Stomach smooth muscle (tissue), 2 donors: ENCODE data around the gene ZNF766.
A peak's percentile ranks its signal among the peaks of the same experiment; 100 is the strongest.
"Not testable (repeated sequence)": the region's sequence is repeated elsewhere in the genome, so short reads cannot be mapped to it uniquely, and the experiment has no call there.

Experiments used
- H3K27ac ChIP-seq: one replicate; pipeline ENCODE4 v1.7.0; 2013; ENCODE audit warnings: mild to moderate bottlenecking, low read length, inconsistent platforms
- H3K27me3 ChIP-seq, 2 donors: one replicate each; pipeline ENCODE4 v1.7.0; 2013; ENCODE audit warnings: low read length in 2 of 2; ENCODE audit not compliant: insufficient read depth in 2 of 2, control insufficient read depth in 1 of 2
- H3K36me3 ChIP-seq, 2 donors: one replicate each; pipeline ENCODE4 v1.7.0; 2013; ENCODE audit warnings: low read length in 2 of 2; ENCODE audit not compliant: control insufficient read depth in 2 of 2, insufficient read depth in 2 of 2
- H3K4me1 ChIP-seq: one replicate; pipeline ENCODE4 v1.7.0; 2013; ENCODE audit warnings: low read length; ENCODE audit not compliant: control insufficient read depth, insufficient read depth
- H3K4me3 ChIP-seq, 2 donors: one replicate each; pipeline ENCODE4 v1.7.0; 2013; ENCODE audit warnings: low read length in 2 of 2
- H3K9ac ChIP-seq, 2 donors: one replicate each; pipeline ENCODE4 v1.7.0; 2013; ENCODE audit warnings: low read length in 2 of 2, mild to moderate bottlenecking in 1 of 2
- H3K9me3 ChIP-seq, 2 donors: one replicate each; pipeline ENCODE4 v1.7.0; 2013; ENCODE audit warnings: low read length in 2 of 2; ENCODE audit not compliant: control insufficient read depth in 2 of 2
- donor health status: healthy.
- donor health status: Pancreatic carcinoma.

The ZNF766 gene

DNA sequence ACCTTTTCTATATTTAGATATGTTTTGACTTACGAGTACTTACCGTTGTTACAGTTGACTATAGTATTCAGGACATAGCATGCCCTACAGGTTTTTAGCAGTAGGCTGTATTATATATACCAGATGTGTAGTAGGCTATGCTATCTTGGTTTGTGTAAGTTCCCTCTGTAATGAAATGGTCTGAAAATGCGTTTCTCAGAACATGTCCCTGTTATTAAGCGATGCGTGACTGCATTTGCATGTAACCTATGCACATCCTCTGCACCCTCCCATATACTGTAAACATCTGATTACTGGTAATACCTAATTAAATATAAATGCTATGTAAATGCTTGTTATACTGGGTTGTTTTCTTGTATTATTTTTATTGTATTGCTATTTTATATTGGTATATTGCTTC lies 6.6 kb downstream of the ZNF766 start:
- Histone ChIP-seq H3K4me1 (peaks cover under 1% of the 10 kb centered on the region), H3K27me3 (no peaks in the 10 kb centered on the region), H3K9me3 (no peaks in the 10 kb centered on the region), H3K9ac (no peak overlapping the region), H3K27ac (no peak overlapping the region), H3K4me3 (no peak overlapping the region), H3K36me3 (peaks cover 0 to 4% of the 10 kb centered on the region in 2 donors)

DNA sequence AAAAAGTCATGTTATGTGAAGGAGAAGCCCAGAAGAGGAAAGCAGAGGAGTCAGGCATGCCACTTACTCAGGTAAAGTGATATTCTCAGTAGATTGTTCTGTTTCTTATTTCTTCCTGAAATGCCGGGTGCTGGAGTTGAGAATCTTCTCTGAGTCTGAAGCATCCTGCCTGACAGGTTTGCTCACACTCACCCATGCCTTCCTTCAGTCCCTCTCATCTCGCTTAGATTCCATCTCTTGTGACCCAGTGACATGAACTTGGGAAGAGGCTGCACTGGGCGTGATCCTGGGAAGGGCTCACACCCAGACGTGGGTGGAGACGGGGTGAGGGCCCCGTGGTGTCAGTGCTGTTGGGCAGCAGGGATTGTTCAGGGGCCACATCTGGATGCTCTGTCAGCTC lies 8.1 kb downstream of the ZNF766 start:
- Histone ChIP-seq H3K27ac (no peak overlapping the region), H3K36me3 (peaks cover 0 to 6% of the 10 kb centered on the region in 2 donors), H3K4me1 (no peaks in the 10 kb centered on the region), H3K9ac (no peak overlapping the region), H3K4me3 (no peak overlapping the region), H3K27me3 (no peaks in the 10 kb centered on the region), H3K9me3 (no peaks in the 10 kb centered on the region)

DNA sequence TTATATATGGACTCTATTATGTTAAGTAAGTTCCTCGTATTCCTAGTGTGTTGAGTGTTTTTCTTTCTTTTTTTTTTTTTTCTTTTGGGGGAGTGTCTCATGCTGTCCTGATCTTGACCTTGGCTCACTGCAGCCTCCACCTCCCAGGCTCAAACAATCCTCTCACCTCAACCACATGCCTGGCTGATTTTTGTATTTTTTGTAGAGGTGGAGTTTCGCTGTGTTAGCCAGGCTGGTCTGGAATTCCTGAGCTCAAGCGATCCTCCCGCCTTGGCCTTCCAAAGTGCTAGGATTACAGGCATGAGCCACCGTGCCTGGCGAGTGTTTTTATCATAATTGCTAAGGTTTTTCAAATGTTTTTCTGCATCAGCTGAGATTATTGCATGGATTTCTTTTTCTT lies 16.9 kb downstream of the ZNF766 start:
- no peaks in the 10 kb centered on the region for H3K4me1 ChIP-seq
- H3K4me3 ChIP-seq = no peak overlapping the region
- H3K9ac ChIP-seq = no peak overlapping the region
- H3K36me3 ChIP-seq = peaks cover 40 to 47% of the 10 kb centered on the region in 2 donors
- H3K9me3 ChIP-seq = no peaks in the 10 kb centered on the region
- H3K27ac ChIP-seq = no peak overlapping the region
- no peaks in the 10 kb centered on the region for H3K27me3 ChIP-seq

DNA sequence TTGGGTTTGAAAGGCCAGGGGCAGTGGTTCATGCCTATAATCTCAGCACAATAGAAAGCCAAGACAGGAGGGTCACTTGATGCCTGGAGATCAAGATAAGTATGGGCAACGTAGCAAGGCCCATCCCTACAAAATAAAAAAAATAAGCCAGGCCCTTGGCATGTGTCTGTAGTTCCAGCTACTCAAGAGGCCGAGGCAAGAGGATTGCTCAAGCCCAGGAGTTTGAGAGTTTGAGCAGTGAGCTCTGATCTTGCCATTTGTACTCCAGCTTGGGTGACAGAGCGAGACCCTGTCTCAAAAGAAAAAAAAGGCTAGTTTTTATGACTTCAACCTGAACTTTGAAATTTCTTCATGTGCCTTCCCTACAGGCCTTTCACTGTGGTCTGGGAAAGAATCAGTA lies 22.4 kb downstream of the ZNF766 start:
- H3K4me3 ChIP-seq = no peak overlapping the region
- no peaks in the 10 kb centered on the region for H3K9me3 ChIP-seq
- no peaks in the 10 kb centered on the region for H3K27me3 ChIP-seq
- H3K9ac ChIP-seq = no peak overlapping the region
- H3K27ac ChIP-seq = no peak overlapping the region
- H3K36me3 ChIP-seq = peaks cover 16 to 20% of the 10 kb centered on the region in 2 donors
- H3K4me1 ChIP-seq = peaks cover 5% of the 10 kb centered on the region

DNA sequence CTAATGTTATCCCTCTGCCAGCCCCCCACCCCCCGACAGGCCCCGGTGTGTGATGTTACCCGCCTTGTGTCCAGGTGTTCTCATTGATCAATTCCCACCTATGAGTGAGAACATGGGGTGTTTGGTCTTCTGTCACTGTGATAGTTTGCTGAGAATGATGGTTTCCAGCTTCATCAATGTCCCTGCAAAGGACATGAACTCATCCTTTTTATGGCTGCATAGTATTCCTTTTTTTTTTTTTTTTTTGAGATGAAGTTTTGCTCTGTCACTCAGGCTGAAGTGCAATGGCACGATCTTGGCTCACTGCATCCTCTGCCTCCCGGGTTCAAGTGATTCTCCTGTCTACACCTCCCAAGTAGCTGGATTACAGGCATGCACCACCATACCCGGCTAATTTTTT lies 23.6 kb downstream of the ZNF766 start:
- H3K4me1 ChIP-seq, H3K4me3 ChIP-seq, H3K9me3 ChIP-seq, H3K9ac ChIP-seq, H3K27me3 ChIP-seq, H3K27ac ChIP-seq: not testable (repeated sequence)
- peaks cover 16 to 20% of the 10 kb centered on the region in 2 donors for H3K36me3 ChIP-seq

DNA sequence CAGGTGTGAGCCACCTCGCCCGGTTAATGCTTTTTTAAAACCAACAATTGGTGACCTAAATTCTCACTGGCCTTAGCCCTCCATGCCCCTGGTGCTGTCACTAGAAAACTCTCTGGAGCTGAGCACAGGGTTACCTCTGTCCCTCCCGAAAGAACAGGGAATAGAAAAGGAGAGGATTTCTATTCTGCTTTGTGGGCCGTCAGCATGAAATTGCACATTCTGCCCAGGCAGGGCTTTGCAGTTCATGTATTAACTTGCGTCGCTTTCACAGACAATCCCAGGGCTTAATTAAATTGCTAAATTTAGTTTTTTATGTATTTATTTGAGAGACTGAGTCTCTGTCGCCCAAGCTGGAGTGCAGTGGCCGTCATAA lies 27.0 kb downstream of the ZNF766 start:
- H3K27me3 ChIP-seq = no peaks in the 10 kb centered on the region
- H3K27ac ChIP-seq = peak overlapping the region; percentile 53
- H3K9me3 ChIP-seq = no peaks in the 10 kb centered on the region
- H3K4me3 ChIP-seq = peak overlapping the region; percentile 87 to 94
- H3K4me1 ChIP-seq = peaks cover 14% of the 10 kb centered on the region
- peak overlapping the region; percentile 73 to 78 for H3K9ac ChIP-seq
- peaks cover 16 to 17% of the 10 kb centered on the region in 2 donors for H3K36me3 ChIP-seq

DNA sequence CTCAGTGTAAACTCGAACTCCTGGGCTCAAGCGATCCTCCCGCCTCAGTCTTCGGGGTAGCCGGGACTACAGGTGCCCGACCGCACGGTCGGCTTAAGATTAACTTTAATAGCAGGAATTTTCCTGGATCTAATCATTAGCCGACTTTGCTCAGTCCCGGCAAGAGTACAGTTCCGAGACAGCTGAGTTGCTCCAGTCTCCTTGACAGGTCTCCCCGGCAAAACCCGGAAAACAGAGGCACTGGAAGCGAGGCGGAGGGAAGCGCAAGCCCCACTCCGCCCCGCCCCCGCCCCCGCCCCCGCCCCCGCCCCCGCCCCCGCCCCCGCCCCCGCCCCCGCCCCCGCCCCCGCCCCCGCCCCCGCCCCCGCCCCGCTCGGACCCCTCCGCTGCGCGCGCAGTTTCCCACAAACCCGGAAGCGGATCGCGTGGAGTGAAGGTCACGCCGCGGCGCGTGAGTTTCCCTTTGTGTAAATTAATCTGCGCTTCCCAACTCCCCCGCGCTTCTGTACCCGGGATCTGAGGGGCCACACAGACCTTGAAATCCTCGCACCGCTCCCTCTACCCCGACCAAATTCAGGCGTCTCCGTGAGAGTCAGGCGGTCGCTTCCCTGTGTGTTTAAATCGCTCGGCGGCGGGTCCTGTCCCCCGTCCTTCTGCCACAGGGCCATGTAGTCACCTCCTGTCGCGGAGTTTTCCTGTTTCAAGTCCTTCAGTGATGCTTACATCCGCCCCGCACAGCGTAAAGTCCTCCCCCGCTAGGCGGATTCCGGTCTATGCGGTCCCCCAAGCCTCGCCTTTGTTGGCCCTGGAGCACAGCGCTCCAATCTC lies 27.6 kb downstream of the ZNF766 start, which contains the start of gene ZNF480:
Gene ZNF480, plus strand, starts transcription at position 397 of the 828 bp plus-strand sequence. CDS start 3,244 bp downstream, outside the sequence.
- no peaks in the 10 kb centered on the region for H3K27me3 ChIP-seq
- H3K9me3 ChIP-seq = no peaks in the 10 kb centered on the region
- H3K4me3 ChIP-seq = peak within 1 kb of the TSS; percentile 87 to 94
- H3K36me3 ChIP-seq = peaks cover 21 to 22% of the 10 kb centered on the region in 2 donors
- peak within 1 kb of the TSS; percentile 92 for H3K27ac ChIP-seq
- H3K9ac ChIP-seq = peak within 1 kb of the TSS; percentile 86 to 98
- peaks cover 14% of the 10 kb centered on the region for H3K4me1 ChIP-seq

DNA sequence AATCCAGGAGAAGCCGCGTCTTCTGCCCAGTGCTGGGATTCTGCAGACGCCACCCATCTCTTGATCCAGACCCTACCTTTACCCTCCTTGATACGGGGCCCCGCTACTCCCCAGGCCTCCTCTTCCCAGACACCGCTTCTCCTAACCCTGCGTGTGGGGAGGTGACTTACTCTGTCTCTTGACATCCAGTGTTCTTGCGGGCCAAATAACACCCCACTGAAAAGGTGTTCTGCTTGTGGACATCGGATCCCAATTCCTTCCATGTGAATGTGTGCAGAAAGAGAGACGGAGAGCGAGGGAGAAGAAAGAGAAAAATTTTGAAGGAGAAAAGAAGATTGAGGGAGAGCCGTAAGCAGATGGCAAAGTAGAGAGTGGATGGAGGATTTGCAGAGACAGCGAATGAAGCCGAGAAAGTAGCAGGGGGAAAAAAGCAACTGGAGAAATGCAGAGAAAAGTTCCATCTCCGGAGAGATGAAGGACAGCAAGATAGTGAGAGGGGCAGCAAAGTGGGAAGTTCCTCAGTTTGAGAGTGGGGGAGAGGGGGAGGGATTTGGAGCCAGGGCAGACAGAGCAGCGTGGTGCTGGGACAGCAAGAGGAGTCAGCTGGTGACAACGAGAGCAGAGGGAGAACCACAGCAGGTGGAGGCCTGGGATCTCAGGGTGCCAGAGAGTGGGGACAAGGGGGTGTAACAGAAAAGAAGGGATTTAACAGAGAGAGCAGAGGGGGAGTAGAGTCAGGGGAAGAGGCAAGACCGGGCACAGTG lies 28.4 kb downstream of the ZNF766 start:
- no peaks in the 10 kb centered on the region for H3K9me3 ChIP-seq
- no peaks in the 10 kb centered on the region for H3K27me3 ChIP-seq
- peak overlapping the region; percentile 86 to 98 for H3K9ac ChIP-seq
- H3K4me3 ChIP-seq = peak overlapping the region; percentile 83 to 94
- H3K36me3 ChIP-seq = peaks cover 29 to 30% of the 10 kb centered on the region in 2 donors
- H3K4me1 ChIP-seq = peaks cover 14% of the 10 kb centered on the region
- H3K27ac ChIP-seq = peak overlapping the region; percentile 92

DNA sequence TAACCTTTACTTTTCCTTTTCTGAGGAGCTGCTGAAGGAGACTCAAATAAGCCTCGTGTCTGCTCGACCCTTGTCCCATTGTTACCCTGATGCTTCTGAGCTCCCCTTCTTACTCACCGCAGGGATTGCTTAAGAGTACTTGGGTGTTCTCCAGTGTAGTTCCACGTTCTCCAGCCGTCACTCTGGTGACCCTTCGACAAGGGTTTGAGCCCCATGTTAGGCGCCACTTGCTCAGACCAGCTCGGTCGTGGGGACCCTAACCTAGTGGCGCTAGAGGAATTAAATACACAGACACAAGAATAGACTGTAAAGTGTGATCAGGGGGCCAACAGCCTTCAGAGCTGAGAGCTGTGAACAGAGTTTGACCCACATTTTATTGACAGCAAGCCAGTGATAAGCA lies 37.9 kb downstream of the ZNF766 start:
- peaks cover 47 to 56% of the 10 kb centered on the region in 2 donors for H3K36me3 ChIP-seq
- no peaks in the 10 kb centered on the region for H3K4me1 ChIP-seq
- peak overlapping the region in 1 of 2 donors; percentile 57 for H3K4me3 ChIP-seq
- no peak overlapping the region for H3K27ac ChIP-seq
- H3K27me3 ChIP-seq = no peaks in the 10 kb centered on the region
- no peak overlapping the region for H3K9ac ChIP-seq
- H3K9me3 ChIP-seq = peaks cover 43 to 60% of the 10 kb centered on the region in 2 donors

DNA sequence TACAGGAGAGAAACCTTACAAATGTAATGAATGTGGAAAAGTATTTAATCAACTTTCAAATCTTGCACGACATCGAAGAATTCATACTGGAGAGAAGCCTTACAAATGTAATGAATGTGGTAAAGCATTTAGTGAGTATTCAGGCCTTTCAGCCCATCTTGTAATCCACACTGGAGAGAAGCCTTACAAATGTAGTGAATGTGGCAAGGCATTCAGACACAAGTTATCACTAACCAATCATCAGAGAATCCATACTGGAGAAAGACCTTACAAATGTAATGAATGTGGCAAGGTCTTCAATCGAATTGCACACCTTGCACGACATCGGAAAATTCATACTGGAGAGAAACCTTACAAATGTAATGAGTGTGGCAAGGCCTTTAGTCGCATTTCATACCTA lies 53.0 kb downstream of the ZNF766 start:
- Histone ChIP-seq H3K27me3 (no peaks in the 10 kb centered on the region), H3K36me3 (peaks cover 37 to 45% of the 10 kb centered on the region in 2 donors), H3K4me1 (no peaks in the 10 kb centered on the region), H3K9ac (no peak overlapping the region), H3K4me3 (peak overlapping the region in 1 of 2 donors; percentile 38), H3K9me3 (peaks cover 51 to 73% of the 10 kb centered on the region in 2 donors), H3K27ac (no peak overlapping the region)
